Hepatocyte (in vitro differentiated cells): ENCODE data around the gene SCP2D1. TPM values are rescaled to one million over a fixed set of nuclear protein-coding genes. Genes with fewer than 3 reads are reported as not detected.

Experiments used
- DNase-seq: peaks from one replicate; pipeline ENCODE4 v3.0.0-alpha.2; 2016; ENCODE audit warnings: low spot score
- H2AFZ ChIP-seq: fragments of 200-600 bp; sonication (generic); 2 replicates; pipeline ENCODE4 v1.6.0; 2016; ENCODE audit warnings: antibody characterized with exemption, mild to moderate bottlenecking
- H3K27ac ChIP-seq: fragments of 200-600 bp; sonication (generic); 2 replicates; pipeline ENCODE4 v1.5.1; 2016; ENCODE audit warnings: mild to moderate bottlenecking
- H3K27me3 ChIP-seq: fragments of 200-600 bp; sonication (generic); 2 replicates; pipeline ENCODE4 v1.6.1; 2016
- H3K36me3 ChIP-seq: fragments of 200-600 bp; sonication (generic); replicated peaks from 2 replicates; pipeline ENCODE4 v1.5.1; 2016; ENCODE audit warnings: low read depth; ENCODE audit not compliant: insufficient read depth
- H3K4me1 ChIP-seq: fragments of 200-600 bp; sonication (generic); 2 replicates; pipeline ENCODE4 v1.5.1; 2016; ENCODE audit warnings: mild to moderate bottlenecking, moderate library complexity; ENCODE audit not compliant: insufficient read depth
- H3K4me2 ChIP-seq: fragments of 200-600 bp; sonication (generic); 2 replicates; pipeline ENCODE4 v1.6.0; 2016
- H3K4me3 ChIP-seq: fragments of 200-600 bp; sonication (generic); 2 replicates; pipeline ENCODE4 v1.5.1; 2016; ENCODE audit warnings: mild to moderate bottlenecking
- H3K79me2 ChIP-seq: fragments of 200-600 bp; sonication (generic); 2 replicates; pipeline ENCODE4 v1.6.0; 2017; ENCODE audit warnings: mild to moderate bottlenecking
- H3K9me2 ChIP-seq: fragments of 200-600 bp; sonication (generic); replicated peaks from 2 replicates; pipeline ENCODE4 v1.6.0; 2017; ENCODE audit warnings: mild to moderate bottlenecking; ENCODE audit not compliant: insufficient read depth
- H3K9me3 ChIP-seq: fragments of 200-600 bp; sonication (generic); 2 replicates; pipeline ENCODE4 v1.5.1; 2016; ENCODE audit warnings: low read depth, mild to moderate bottlenecking
- H4K20me1 ChIP-seq: fragments of 200-600 bp; sonication (generic); 2 replicates; pipeline ENCODE4 v1.6.0; 2016; ENCODE audit warnings: mild to moderate bottlenecking; ENCODE audit not compliant: insufficient read depth, poor library complexity, severe bottlenecking
- EZH2 ChIP-seq: fragments of 200-600 bp; sonication (generic); IDR thresholded peaks from 2 replicates; pipeline ENCODE4 v1.6.1; 2016; ENCODE audit warnings: antibody characterized with exemption, mild to moderate bottlenecking, borderline replicate concordance
- EZH2phosphoT487 ChIP-seq: fragments of 200-600 bp; sonication (generic); IDR thresholded peaks from one replicate; pipeline ENCODE4 v1.6.1; 2018; ENCODE audit warnings: antibody characterized with exemption, mild to moderate bottlenecking, low read depth, moderate library complexity; ENCODE audit not compliant: unreplicated experiment, severe bottlenecking
- WGBS: methylation state at CpG from one replicate; pipeline ENCODE4 v1.1.6; 2016; ENCODE audit warnings: low lambda C conversion rate; ENCODE audit errors: missing lambda C conversion rate; 5-methylcytosine and 5-hydroxymethylcytosine counted together
- polyA plus RNA-seq: library from polyadenylated mRNA; unstranded; fragments of >200 nt; fragmentation: Nextera tagmentation; extraction: Ambion mirVana; gene quantifications from 2 replicates; pipeline ENCODE4 v1.2.1, GENCODE V29; 2016
- total RNA-seq: library from RNA; depleted of rRNA; stranded (reverse); fragments of >200 nt; gene quantifications from 2 replicates; pipeline ENCODE4 v1.2.3, GENCODE V29; 2014
- TF ChIP-seq, protein P1 (sequence below): fragments of 200-600 bp; sonication (generic); IDR thresholded peaks from 2 replicates; pipeline ENCODE4 v1.5.1; 2016; ENCODE audit warnings: antibody characterized with exemption, mild to moderate bottlenecking; ENCODE audit not compliant: poor library complexity

SCP2D1 gene
- total and polyA plus RNA-seq, 2 experiments from 2014 or later, result not detected

DNA sequence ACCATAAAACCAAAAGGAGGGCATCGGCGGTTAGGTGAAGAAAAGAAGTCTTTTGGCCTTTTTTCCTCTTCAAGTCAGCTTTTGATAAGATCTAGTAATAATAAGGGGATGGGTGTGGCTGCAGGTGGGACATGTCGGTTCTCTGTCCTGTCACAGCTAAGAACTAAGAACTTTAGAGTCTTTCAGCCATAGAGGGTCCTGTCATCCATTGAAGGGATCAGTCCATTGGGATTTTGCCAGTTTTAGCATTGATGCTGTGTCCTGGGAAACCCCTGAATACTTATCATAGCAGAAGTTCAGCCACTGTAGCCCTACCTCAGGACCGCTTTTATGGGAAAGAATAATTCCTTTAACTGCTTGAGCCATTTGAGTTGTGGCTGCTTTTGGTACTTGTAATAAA is 18.2 kb upstream of the SCP2D1 start:
- no peak for DNase-seq
- TF ChIP-seq EZH2phosphoT487, result no peak
- TF ChIP-seq, protein P1, sequence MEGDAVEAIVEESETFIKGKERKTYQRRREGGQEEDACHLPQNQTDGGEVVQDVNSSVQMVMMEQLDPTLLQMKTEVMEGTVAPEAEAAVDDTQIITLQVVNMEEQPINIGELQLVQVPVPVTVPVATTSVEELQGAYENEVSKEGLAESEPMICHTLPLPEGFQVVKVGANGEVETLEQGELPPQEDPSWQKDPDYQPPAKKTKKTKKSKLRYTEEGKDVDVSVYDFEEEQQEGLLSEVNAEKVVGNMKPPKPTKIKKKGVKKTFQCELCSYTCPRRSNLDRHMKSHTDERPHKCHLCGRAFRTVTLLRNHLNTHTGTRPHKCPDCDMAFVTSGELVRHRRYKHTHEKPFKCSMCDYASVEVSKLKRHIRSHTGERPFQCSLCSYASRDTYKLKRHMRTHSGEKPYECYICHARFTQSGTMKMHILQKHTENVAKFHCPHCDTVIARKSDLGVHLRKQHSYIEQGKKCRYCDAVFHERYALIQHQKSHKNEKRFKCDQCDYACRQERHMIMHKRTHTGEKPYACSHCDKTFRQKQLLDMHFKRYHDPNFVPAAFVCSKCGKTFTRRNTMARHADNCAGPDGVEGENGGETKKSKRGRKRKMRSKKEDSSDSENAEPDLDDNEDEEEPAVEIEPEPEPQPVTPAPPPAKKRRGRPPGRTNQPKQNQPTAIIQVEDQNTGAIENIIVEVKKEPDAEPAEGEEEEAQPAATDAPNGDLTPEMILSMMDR, result no peak
- no peak for TF ChIP-seq EZH2
- Histone ChIP-seq H3K9me2 (no peaks in the 10 kb centered on the region), H3K27me3 (peaks cover 7% of the 10 kb centered on the region), H3K9me3 (no peaks in the 10 kb centered on the region), H3K4me2 (no peak overlapping the region), H3K27ac (no peak overlapping the region), H3K79me2 (no peaks in the 10 kb centered on the region), H3K4me1 (peaks cover 7% of the 10 kb centered on the region), H4K20me1 (no peaks in the 10 kb centered on the region), H2AFZ (no peak overlapping the region), H3K4me3 (no peak overlapping the region), H3K36me3 (no peaks in the 10 kb centered on the region)
- 83% methylated on average over 4 of the region's 4 CpGs for WGBS

- Histone ChIP-seq H3K4me1 (peaks cover 7% of the 10 kb centered on the region), H3K27me3 (peaks cover 3% of the 10 kb centered on the region), H2AFZ (no peak overlapping the region), H3K9me2 (no peaks in the 10 kb centered on the region), H3K4me3 (no peak overlapping the region), H3K9me3 (no peaks in the 10 kb centered on the region), H3K36me3 (no peaks in the 10 kb centered on the region), H3K4me2 (no peak overlapping the region), H3K27ac (no peak overlapping the region), H3K79me2 (no peaks in the 10 kb centered on the region), H4K20me1 (no peaks in the 10 kb centered on the region)
- WGBS, result 95% methylated on average over 2 of the region's 2 CpGs
- no peak for DNase-seq
- TF ChIP-seq, protein P1, result no peak
- no peak for TF ChIP-seq EZH2
- TF ChIP-seq EZH2phosphoT487, result no peak
Measured at GRCh38 chr20:18796282-18796833, 17.2 kb upstream of the SCP2D1 start.

DNA sequence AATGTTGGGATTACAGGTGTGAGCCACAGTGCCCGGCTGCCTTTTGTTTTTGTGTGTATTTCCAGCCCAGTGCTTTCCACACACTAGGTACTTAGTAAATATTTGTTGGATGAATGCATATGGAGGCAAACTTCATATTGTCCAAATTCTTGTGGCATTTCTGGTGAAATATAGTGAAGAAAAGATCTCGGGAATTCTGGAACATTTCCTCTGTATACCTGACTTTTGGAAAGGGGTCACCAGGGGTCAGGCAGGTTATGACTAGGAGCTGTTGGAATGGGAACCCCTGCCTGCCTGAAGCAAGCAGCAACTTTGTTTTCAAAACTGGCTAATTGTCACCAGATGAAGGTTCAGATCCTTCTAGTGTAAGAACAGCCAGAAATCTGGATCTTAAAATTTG is 12.1 kb upstream of the SCP2D1 start:
- TF ChIP-seq, protein P1, result no peak
- TF ChIP-seq EZH2, result no peak
- no peak for TF ChIP-seq EZH2phosphoT487
- Histone ChIP-seq H3K79me2 (no peaks in the 10 kb centered on the region), H3K9me2 (no peaks in the 10 kb centered on the region), H3K9me3 (no peaks in the 10 kb centered on the region), H2AFZ (no peak overlapping the region), H3K4me1 (no peaks in the 10 kb centered on the region), H3K36me3 (no peaks in the 10 kb centered on the region), H3K4me2 (no peak overlapping the region), H4K20me1 (no peaks in the 10 kb centered on the region), H3K4me3 (no peak overlapping the region), H3K27ac (no peak overlapping the region), H3K27me3 (no peaks in the 10 kb centered on the region)
- 81% methylated on average over 2 of the region's 2 CpGs for WGBS
- DNase-seq, result no peak
